Glutamatergic neuron (in vitro differentiated cells): ENCODE results near the gene DTNBP1. TPM values are rescaled to one million over a fixed set of nuclear protein-coding genes. Genes with fewer than 3 reads are reported as not detected.

Experiments used
- DNase-seq: peaks from one replicate; pipeline ENCODE4 v3.0.0; 2022
- H3K27ac Mint-ChIP-seq: one replicate; pipeline ENCODE4 v1.8.0; 2020; ENCODE audit warnings: mild to moderate bottlenecking, mixed read lengths, inconsistent platforms; ENCODE audit not compliant: unreplicated experiment
- H3K27me3 Mint-ChIP-seq: one replicate; pipeline ENCODE4 v1.8.0; 2020; ENCODE audit warnings: mild to moderate bottlenecking, moderate library complexity, mixed read lengths, inconsistent platforms; ENCODE audit not compliant: unreplicated experiment
- H3K36me3 Mint-ChIP-seq: one replicate; pipeline ENCODE4 v1.8.0; 2020; ENCODE audit warnings: mild to moderate bottlenecking, mixed read lengths, inconsistent platforms; ENCODE audit not compliant: unreplicated experiment
- H3K4me1 Mint-ChIP-seq: one replicate; pipeline ENCODE4 v1.8.0; 2020; ENCODE audit warnings: mild to moderate bottlenecking, low read depth, mixed read lengths, inconsistent platforms; ENCODE audit not compliant: unreplicated experiment
- H3K4me3 Mint-ChIP-seq: one replicate; pipeline ENCODE4 v1.8.0; 2020; ENCODE audit warnings: mild to moderate bottlenecking, mixed read lengths, inconsistent platforms; ENCODE audit not compliant: unreplicated experiment
- H3K9me3 Mint-ChIP-seq: one replicate; pipeline ENCODE4 v1.8.0; 2020; ENCODE audit warnings: mild to moderate bottlenecking, moderate library complexity, mixed read lengths, inconsistent platforms; ENCODE audit not compliant: unreplicated experiment
- total RNA-seq: library from RNA; stranded (reverse); fragmentation: NEBNext Ultra II Directional; extraction: Animal tissue kit (Norgen Biotek cat#: 25700); gene quantifications from one replicate; pipeline ENCODE4 v1.2.1, GENCODE V29; 2021; ENCODE audit not compliant: unreplicated experiment
- TF ChIP-seq, protein P1 (sequence below): fragments of 200-600 bp; sonication (generic); IDR thresholded peaks from one replicate; pipeline ENCODE4 v1.5.0; 2021; ENCODE audit not compliant: partially characterized antibody, unreplicated experiment

DTNBP1 gene
- total RNA-seq, 1 donor from 2014 or later, result 13.2 TPM

DNA sequence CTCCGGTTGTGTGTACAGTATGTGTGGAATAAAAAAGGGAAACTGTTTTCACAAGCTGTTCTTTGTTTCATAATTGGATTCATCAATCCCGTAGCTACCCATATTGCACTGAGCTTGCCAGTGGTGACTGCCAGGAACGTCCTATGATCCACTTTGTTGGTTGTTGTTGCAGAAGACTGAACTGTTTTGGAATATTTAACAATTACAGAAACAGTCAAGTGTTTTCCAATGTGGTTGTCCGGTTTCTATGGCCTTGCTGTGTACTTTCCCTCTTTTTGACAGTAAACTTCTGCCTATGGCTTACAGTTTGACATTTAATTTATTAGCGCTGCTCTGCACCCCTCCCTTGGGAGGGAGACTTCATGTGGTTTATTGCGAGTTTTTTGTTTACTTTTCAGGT, 141.2 kb downstream of the DTNBP1 start:
- peaks cover 22% of the 10 kb centered on the region for H3K27me3 Mint-ChIP-seq
- no peak overlapping the region for H3K27ac Mint-ChIP-seq
- no peak overlapping the region for H3K4me3 Mint-ChIP-seq
- no peak for DNase-seq
- H3K9me3 Mint-ChIP-seq, result peaks cover 27% of the 10 kb centered on the region
- peaks cover 36% of the 10 kb centered on the region for H3K36me3 Mint-ChIP-seq
- H3K4me1 Mint-ChIP-seq, result no peaks in the 10 kb centered on the region
- TF ChIP-seq, protein P1, sequence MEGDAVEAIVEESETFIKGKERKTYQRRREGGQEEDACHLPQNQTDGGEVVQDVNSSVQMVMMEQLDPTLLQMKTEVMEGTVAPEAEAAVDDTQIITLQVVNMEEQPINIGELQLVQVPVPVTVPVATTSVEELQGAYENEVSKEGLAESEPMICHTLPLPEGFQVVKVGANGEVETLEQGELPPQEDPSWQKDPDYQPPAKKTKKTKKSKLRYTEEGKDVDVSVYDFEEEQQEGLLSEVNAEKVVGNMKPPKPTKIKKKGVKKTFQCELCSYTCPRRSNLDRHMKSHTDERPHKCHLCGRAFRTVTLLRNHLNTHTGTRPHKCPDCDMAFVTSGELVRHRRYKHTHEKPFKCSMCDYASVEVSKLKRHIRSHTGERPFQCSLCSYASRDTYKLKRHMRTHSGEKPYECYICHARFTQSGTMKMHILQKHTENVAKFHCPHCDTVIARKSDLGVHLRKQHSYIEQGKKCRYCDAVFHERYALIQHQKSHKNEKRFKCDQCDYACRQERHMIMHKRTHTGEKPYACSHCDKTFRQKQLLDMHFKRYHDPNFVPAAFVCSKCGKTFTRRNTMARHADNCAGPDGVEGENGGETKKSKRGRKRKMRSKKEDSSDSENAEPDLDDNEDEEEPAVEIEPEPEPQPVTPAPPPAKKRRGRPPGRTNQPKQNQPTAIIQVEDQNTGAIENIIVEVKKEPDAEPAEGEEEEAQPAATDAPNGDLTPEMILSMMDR, result no peak

DNA sequence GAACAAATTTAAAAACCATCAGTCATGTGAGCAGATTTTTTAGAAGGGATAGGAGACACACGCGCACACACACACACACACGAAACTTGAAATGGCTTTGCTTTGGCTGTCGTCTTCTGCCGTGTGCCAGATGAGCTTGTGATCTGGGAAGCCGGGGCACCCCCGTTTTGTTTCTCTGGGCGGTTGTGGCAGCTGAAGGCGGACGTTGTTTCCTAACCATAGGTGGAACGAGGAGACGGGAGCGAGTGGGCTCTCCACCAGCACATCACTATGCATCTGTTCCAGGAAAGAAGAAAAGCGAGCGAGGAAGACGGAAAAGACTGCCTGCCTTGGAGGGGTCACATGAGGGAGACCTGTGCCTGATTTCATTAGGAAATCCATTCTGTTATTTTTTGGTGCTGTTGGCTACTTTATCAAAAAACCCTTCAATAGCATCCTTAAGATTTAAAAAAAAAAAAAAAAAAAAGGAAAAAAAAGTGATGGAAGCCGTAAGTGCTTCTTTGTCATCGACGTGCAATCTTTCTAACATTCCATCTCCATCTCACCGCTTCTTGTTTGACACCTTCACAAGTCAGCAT, 142.1 kb downstream of the DTNBP1 start:
- no peak overlapping the region for H3K4me3 Mint-ChIP-seq
- H3K9me3 Mint-ChIP-seq, result peaks cover 24% of the 10 kb centered on the region
- TF ChIP-seq, protein P1, result no peak
- H3K27ac Mint-ChIP-seq, result no peak overlapping the region
- H3K36me3 Mint-ChIP-seq, result peaks cover 33% of the 10 kb centered on the region
- H3K27me3 Mint-ChIP-seq, result peaks cover 20% of the 10 kb centered on the region
- no peaks in the 10 kb centered on the region for H3K4me1 Mint-ChIP-seq
- no peak for DNase-seq

DNA sequence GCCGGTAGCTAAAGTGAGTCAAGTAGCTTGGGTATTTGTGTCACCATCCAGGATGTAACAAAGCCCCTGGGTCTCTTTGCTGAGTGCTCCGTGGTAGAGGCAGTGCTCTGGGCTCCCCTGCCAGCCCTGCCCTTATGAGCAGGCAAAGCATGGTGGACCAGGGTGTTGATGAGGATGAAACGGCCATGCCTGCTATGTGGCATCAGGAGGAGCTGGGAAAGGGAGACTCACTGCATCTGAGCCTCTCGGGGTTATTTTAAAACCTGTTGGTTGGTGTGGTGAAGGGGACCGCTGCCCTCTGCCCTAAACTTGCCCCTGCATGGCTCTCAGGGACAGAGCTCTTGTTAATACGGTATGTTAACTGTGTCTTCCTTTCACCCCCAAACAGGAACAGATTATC, 143.1 kb downstream of the DTNBP1 start:
- H3K4me3 Mint-ChIP-seq, result no peak overlapping the region
- H3K4me1 Mint-ChIP-seq, result no peaks in the 10 kb centered on the region
- no peak overlapping the region for H3K27ac Mint-ChIP-seq
- H3K36me3 Mint-ChIP-seq, result peaks cover 23% of the 10 kb centered on the region
- TF ChIP-seq, protein P1, result no peak
- no peak for DNase-seq
- peaks cover 13% of the 10 kb centered on the region for H3K27me3 Mint-ChIP-seq
- peaks cover 16% of the 10 kb centered on the region for H3K9me3 Mint-ChIP-seq

DNA sequence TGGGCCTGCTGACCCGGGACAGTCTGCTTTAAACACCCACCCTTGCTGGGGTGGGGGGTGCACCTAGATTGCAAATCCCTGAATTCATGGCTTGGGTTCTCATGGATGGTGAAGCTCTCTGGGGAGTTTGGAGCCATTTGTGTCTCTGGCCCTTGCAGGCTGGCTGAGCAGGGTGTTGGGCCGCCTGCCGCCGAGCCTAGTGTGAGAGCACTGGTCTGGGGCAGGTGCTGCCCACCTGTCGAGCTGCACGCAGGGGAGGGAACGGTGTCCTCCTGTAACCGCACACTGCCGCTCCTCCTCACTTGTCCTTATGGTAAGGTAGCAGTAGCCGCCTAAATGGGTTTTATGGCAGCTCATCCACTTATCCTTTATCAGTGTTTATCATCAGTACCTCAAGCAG, 143.9 kb downstream of the DTNBP1 start:
- DNase-seq, result no peak
- Mint-ChIP-seq H3K27ac (no peak overlapping the region), H3K36me3 (peaks cover 15% of the 10 kb centered on the region), H3K9me3 (peaks cover 13% of the 10 kb centered on the region), H3K4me1 (peaks cover 2% of the 10 kb centered on the region), H3K4me3 (no peak overlapping the region), H3K27me3 (peaks cover 10% of the 10 kb centered on the region)
- TF ChIP-seq, protein P1, result no peak

DNA sequence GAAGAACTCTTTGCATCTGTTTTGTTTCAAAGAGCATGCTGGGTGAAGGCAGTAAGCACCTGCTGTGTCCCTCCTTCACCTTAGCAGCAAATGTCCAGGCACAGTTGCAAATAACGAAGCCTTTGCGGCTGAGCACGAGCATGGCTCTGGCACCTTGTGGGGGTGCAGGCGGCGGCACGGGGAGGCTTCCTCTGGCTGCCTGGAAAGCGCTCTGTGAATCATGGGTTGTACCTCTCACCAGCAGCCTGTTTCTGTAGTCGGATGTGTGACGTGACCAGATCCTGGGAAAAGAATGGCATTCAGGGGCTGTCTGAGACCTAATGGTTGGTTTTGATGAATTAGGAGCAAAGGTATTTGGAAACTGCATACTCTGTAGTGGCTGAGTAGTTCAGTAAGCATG, 144.8 kb downstream of the DTNBP1 start:
- H3K9me3 Mint-ChIP-seq, result peaks cover 8% of the 10 kb centered on the region
- DNase-seq, result no peak
- TF ChIP-seq, protein P1, result no peak
- peaks cover 14% of the 10 kb centered on the region for H3K27me3 Mint-ChIP-seq
- peaks cover 4% of the 10 kb centered on the region for H3K4me1 Mint-ChIP-seq
- peaks cover 8% of the 10 kb centered on the region for H3K36me3 Mint-ChIP-seq
- H3K4me3 Mint-ChIP-seq, result no peak overlapping the region
- H3K27ac Mint-ChIP-seq, result no peak overlapping the region
